IPS DF 6.9 (cell line): ENCODE results near the gene DOK5.

Experiments
- DNase-seq: peaks from one replicate; pipeline ENCODE4 v3.0.0-alpha.2; 2013; ENCODE audit warnings: low read depth, low spot score
- H3K27ac ChIP-seq: one replicate; pipeline ENCODE4 v1.5.1; 2013; ENCODE audit warnings: low read length, control low read depth
- H3K27me3 ChIP-seq: 2 replicates; pipeline ENCODE4 v1.6.1; 2013; ENCODE audit warnings: mild to moderate bottlenecking, low read length; ENCODE audit not compliant: control insufficient read depth, insufficient read depth
- H3K36me3 ChIP-seq: 2 replicates; pipeline ENCODE4 v1.6.1; 2013; ENCODE audit warnings: low read length; ENCODE audit not compliant: control insufficient read depth, insufficient read depth
- H3K4me1 ChIP-seq: 2 replicates; pipeline ENCODE4 v1.6.1; 2013; ENCODE audit warnings: low read length; ENCODE audit not compliant: control insufficient read depth, insufficient read depth
- H3K4me3 ChIP-seq: 2 replicates; pipeline ENCODE4 v1.5.1; 2013; ENCODE audit warnings: mild to moderate bottlenecking, low read length
- H3K9me3 ChIP-seq: 2 replicates; pipeline ENCODE4 v1.6.1; 2013; ENCODE audit warnings: low read length, inconsistent platforms; ENCODE audit not compliant: control insufficient read depth, insufficient read depth
- WGBS: extraction: QIAGEN DNeasy Blood & Tissue Kit; methylation state at CpG from one replicate; pipeline ENCODE4 v1.1.7; 2013; ENCODE audit warnings: mixed read lengths, missing lambda C conversion rate; ENCODE audit not compliant: insufficient read length, insufficient coverage; 5-methylcytosine and 5-hydroxymethylcytosine counted together

The DOK5 gene

DNA sequence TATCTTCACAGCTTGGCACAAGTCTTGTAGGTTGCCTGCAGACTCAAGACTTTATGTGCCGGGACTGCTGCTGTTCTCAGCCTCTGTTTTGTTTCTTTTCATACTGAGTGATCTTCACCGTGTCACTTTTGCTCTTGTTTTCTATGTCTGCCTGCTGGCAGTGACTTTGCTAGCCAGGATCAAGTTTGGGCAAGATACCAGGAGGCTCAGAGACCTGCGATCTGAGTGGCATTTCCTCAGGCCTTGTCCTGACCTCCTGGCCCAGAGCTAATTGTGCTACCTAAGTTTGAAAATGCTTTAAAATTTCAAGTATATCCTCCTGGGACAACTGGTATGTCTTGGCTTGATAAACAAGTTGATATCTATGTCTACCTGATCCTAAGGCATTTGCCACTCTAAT, 57.2 kb downstream of the DOK5 start:
- Histone ChIP-seq H3K27me3 (no peaks in the 10 kb centered on the region), H3K27ac (no peak overlapping the region), H3K4me3 (no peak overlapping the region), H3K36me3 (no peaks in the 10 kb centered on the region), H3K4me1 (no peaks in the 10 kb centered on the region), H3K9me3 (no peaks in the 10 kb centered on the region)
- DNase-seq = no peak
- WGBS = no CpG with 5 or more reads among the region's 3 CpGs

- no peak for DNase-seq
- Histone ChIP-seq H3K9me3 (no peaks in the 10 kb centered on the region), H3K36me3 (no peaks in the 10 kb centered on the region), H3K4me1 (no peaks in the 10 kb centered on the region), H3K27ac (no peak overlapping the region), H3K27me3 (no peaks in the 10 kb centered on the region), H3K4me3 (no peak overlapping the region)
- no CpG with 5 or more reads among the region's 4 CpGs for WGBS
Measured at GRCh38 chr20:54534101-54534500, 58.7 kb downstream of the DOK5 start.

DNA sequence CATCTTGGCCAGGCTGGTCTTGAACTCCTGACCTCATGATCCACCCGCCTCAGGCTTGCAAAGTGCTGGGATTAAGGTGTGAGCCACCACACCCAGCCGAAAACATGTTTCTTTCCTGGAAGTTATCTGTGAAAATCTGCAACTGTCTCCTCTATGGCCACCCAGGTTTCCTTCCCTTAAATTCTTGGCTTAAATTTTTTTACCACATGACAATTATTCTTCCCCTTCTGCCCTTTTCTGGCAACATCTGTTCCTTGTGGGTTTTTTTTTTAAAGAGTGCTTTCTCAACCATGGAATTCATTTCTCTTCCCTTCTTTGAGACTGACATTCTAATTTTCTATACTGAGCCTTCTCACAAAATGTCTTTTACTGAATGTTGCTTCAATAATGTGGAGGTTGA, 59.6 kb downstream of the DOK5 start:
- H3K9me3 ChIP-seq = no peaks in the 10 kb centered on the region
- WGBS = no CpG with 5 or more reads among the region's 2 CpGs
- DNase-seq = no peak
- H3K36me3 ChIP-seq = no peaks in the 10 kb centered on the region
- no peaks in the 10 kb centered on the region for H3K27me3 ChIP-seq
- no peaks in the 10 kb centered on the region for H3K4me1 ChIP-seq
- H3K27ac ChIP-seq = no peak overlapping the region
- H3K4me3 ChIP-seq = no peak overlapping the region

- Histone ChIP-seq H3K4me3 (no peak overlapping the region), H3K27ac (no peak overlapping the region), H3K9me3 (no peaks in the 10 kb centered on the region), H3K27me3 (no peaks in the 10 kb centered on the region), H3K36me3 (no peaks in the 10 kb centered on the region), H3K4me1 (no peaks in the 10 kb centered on the region)
- no peak for DNase-seq
Measured at GRCh38 chr20:54535746-54536145, 60.4 kb downstream of the DOK5 start.

- H3K27ac ChIP-seq = no peak overlapping the region
- no peaks in the 10 kb centered on the region for H3K4me1 ChIP-seq
- H3K9me3 ChIP-seq = peaks cover 1% of the 10 kb centered on the region; the same call in 1 of the 2 replicates
- H3K36me3 ChIP-seq = no peaks in the 10 kb centered on the region
- H3K4me3 ChIP-seq = no peak overlapping the region
- no CpG with 5 or more reads among the region's 7 CpGs for WGBS
- no peaks in the 10 kb centered on the region for H3K27me3 ChIP-seq
- no peak for DNase-seq
Measured at GRCh38 chr20:54539521-54540046, 64.2 kb downstream of the DOK5 start.

DNA sequence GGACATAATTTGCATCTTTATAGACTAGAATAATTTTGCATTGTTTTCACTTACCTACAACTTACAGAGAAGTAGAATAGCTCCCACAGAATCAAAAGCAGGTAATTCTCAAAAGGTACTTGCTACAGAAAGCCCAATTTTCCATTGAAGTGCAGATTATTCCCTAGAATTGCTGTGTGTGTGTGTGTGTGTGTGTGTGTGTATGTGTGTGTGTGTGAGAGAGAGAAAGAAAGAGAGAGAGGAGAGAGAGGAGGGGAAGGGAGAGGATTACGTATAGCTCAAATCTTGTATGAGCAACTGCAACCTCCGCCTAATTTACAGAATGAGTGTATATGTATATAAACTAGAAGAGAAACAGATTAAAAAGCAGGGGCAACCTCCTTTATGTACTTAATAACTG, 68.0 kb downstream of the DOK5 start:
- Histone ChIP-seq H3K9me3 (peaks cover 1% of the 10 kb centered on the region; the same call in 1 of the 2 replicates), H3K36me3 (no peaks in the 10 kb centered on the region), H3K4me3 (no peak overlapping the region), H3K4me1 (no peaks in the 10 kb centered on the region), H3K27me3 (no peaks in the 10 kb centered on the region), H3K27ac (no peak overlapping the region)
- no CpG with 5 or more reads among the region's 2 CpGs for WGBS
- DNase-seq = no peak

DNA sequence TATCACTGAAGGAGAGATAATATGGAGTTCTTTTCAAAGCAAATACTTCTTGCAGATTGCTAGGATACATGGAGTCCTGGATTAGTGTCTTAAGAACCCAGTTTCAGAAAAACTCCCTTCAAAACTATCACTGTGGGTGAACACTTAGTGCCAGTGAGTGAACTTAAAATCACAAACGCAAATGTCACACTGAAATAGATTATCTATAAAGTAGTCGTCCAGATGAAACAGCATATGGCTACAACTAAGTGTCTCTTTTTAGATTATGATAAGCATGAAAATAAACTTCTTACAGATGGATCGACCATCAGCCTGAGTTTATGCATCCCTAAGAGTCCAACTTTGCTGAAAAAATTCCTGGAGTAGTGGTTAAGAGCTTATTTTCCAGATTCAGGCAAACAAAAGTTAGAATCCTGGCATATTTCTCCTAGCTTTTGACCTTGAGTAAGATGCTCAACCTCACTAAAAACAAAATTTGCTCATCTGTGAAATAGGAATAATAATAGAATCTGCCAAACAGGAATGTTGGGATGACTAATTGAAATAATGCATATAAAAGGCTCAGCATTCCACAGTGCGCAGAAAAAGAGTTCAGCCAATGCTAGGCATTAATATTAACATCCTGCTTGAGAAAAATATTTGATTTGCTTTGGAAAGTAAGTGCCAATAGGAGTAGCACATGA, 70.4 kb downstream of the DOK5 start:
- WGBS = no CpG with 5 or more reads among the region's 4 CpGs
- no peaks in the 10 kb centered on the region for H3K27me3 ChIP-seq
- no peak for DNase-seq

DNA sequence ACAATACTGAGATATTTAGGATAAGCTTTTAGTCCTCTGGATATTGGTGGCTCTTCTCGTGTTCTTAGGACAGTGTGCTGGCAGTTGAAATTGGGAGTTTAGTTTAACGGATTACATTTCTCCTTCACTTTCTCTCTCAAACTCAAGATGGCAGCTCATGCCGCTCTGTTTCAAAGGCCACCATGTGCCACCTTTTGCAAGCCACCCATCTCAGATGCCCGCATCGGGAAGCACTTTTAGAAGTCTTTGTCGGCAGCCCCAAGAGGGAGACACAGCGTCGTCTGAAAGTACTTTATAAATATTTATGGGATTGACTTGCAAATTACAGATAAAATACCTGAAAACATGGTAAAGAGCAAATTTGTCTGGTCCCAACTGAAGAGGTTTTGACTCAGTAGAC, 73.5 kb downstream of the DOK5 start:
- Histone ChIP-seq H3K27ac (no peak overlapping the region), H3K9me3 (peaks cover 1% of the 10 kb centered on the region; the same call in 1 of the 2 replicates), H3K4me3 (no peak overlapping the region), H3K4me1 (no peaks in the 10 kb centered on the region), H3K27me3 (no peaks in the 10 kb centered on the region), H3K36me3 (no peaks in the 10 kb centered on the region)
- WGBS = no CpG with 5 or more reads among the region's 8 CpGs
- DNase-seq = no peak

More for the DNA sequence above, 70.4 kb downstream of the DOK5 start:
- peaks cover 1% of the 10 kb centered on the region; the same call in 1 of the 2 replicates for H3K9me3 ChIP-seq
- no peaks in the 10 kb centered on the region for H3K36me3 ChIP-seq
- no peak overlapping the region for H3K27ac ChIP-seq
- no peaks in the 10 kb centered on the region for H3K4me1 ChIP-seq
- no peak overlapping the region for H3K4me3 ChIP-seq

- no peaks in the 10 kb centered on the region for H3K27me3 ChIP-seq
- WGBS = no CpG with 5 or more reads among the region's 3 CpGs
- H3K4me1 ChIP-seq = no peaks in the 10 kb centered on the region
- no peak for DNase-seq
- H3K9me3 ChIP-seq = no peaks in the 10 kb centered on the region
- H3K27ac ChIP-seq = no peak overlapping the region
- no peaks in the 10 kb centered on the region for H3K36me3 ChIP-seq
- H3K4me3 ChIP-seq = no peak overlapping the region
Measured at GRCh38 chr20:54549658-54550326, 74.4 kb downstream of the DOK5 start.

GRCh38 chr20:54550776-54551396, 75.5 kb downstream of the DOK5 start:
- Histone ChIP-seq H3K27me3 (no peaks in the 10 kb centered on the region), H3K9me3 (no peaks in the 10 kb centered on the region), H3K4me3 (no peak overlapping the region), H3K4me1 (no peaks in the 10 kb centered on the region), H3K27ac (no peak overlapping the region), H3K36me3 (no peaks in the 10 kb centered on the region)
- DNase-seq = no peak
- no CpG with 5 or more reads among the region's 5 CpGs for WGBS
